IMR-90 (cell line): Measurements from ENCODE around the gene STRN4. TPM values are rescaled to one million over a fixed set of nuclear protein-coding genes. Genes with fewer than 3 reads are reported as not detected.

Experiments used
- ATAC-seq: fragments of 200-7000 bp; cut with Tn5 transposase; 2 replicates; pipeline ENCODE4 v1.9.1; 2020; ENCODE audit warnings: low read depth, mild to moderate bottlenecking, moderate library complexity
- BruUV-seq: library from RNA; stranded (reverse); fragments of 400-500 nt; replicated peaks from 2 replicates; lab custom pipeline; 2021; lab: Mats Ljungman, UMichigan
- CTCF ChIA-PET: fragments of 300-600 bp; formaldehyde crosslinking; extraction: SDS; loops from one replicate; lab custom pipeline; 2021; ENCODE audit warnings: antibody characterized with exemption; lab: Yijun Ruan, JAX
- POLR2A ChIA-PET: fragments of 300-600 bp; sonication (Branson Sonifier 250); formaldehyde crosslinking; loops from one replicate; lab custom pipeline; 2022; ENCODE audit warnings: antibody characterized with exemption; ENCODE audit not compliant: unreplicated experiment; lab: Charles Lee
- DNase-seq: peaks from one replicate; pipeline ENCODE4 v3.0.0; 2013
- H2AFZ ChIP-seq: replicated peaks from 2 replicates; pipeline ENCODE3; 2013; ENCODE audit warnings: low read length, mild to moderate bottlenecking; ENCODE audit not compliant: poor library complexity
- H2AK5ac ChIP-seq: 2 replicates; pipeline ENCODE4 v1.6.1; 2013; ENCODE audit warnings: low read depth, low read length, inconsistent platforms
- H2AK9ac ChIP-seq: replicated peaks from 2 replicates; pipeline ENCODE3; 2013; ENCODE audit warnings: mild to moderate bottlenecking, low read depth, low read length, moderate library complexity; ENCODE audit not compliant: poor library complexity
- H2BK120ac ChIP-seq: 2 replicates; pipeline ENCODE4 v1.6.1; 2013; ENCODE audit warnings: low read depth, low read length, inconsistent platforms
- H2BK15ac ChIP-seq: 3 replicates; pipeline ENCODE4 v1.6.1; 2013; ENCODE audit warnings: low read depth, low read length, inconsistent platforms
- H2BK20ac ChIP-seq: 2 replicates; pipeline ENCODE4 v1.6.1; 2013; ENCODE audit warnings: low read depth, mild to moderate bottlenecking, inconsistent platforms, low read length, moderate library complexity
- H2BK5ac ChIP-seq: 2 replicates; pipeline ENCODE4 v1.6.1; 2013; ENCODE audit warnings: mild to moderate bottlenecking, low read depth, low read length, inconsistent platforms; ENCODE audit not compliant: poor library complexity, severe bottlenecking
- H3K14ac ChIP-seq: replicated peaks from 2 replicates; pipeline ENCODE4 v1.6.1; 2013; ENCODE audit warnings: low read depth, low read length, inconsistent platforms
- H3K18ac ChIP-seq: 2 replicates; pipeline ENCODE4 v1.6.1; 2013; ENCODE audit warnings: low read depth, low read length, control low read depth
- H3K23ac ChIP-seq: 2 replicates; pipeline ENCODE4 v1.6.1; 2013; ENCODE audit warnings: low read depth, low read length, inconsistent platforms
- H3K27ac ChIP-seq: 2 replicates; pipeline ENCODE4 v1.5.1; 2013; ENCODE audit warnings: mild to moderate bottlenecking, control low read depth, low read length; ENCODE audit not compliant: insufficient read depth
- H3K27me3 ChIP-seq: 2 replicates; pipeline ENCODE4 v1.6.1; 2013; ENCODE audit warnings: low read length; ENCODE audit not compliant: control insufficient read depth, insufficient read depth
- H3K36me3 ChIP-seq: 2 replicates; pipeline ENCODE4 v1.6.1; 2013; ENCODE audit warnings: low read length, mixed read lengths; ENCODE audit not compliant: control insufficient read depth, insufficient read depth
- H3K4ac ChIP-seq: 2 replicates; pipeline ENCODE4 v1.6.1; 2013; ENCODE audit warnings: low read depth, low read length, inconsistent platforms
- H3K4me1 ChIP-seq: 2 replicates; pipeline ENCODE4 v1.6.1; 2013; ENCODE audit warnings: low read length, mixed read lengths; ENCODE audit not compliant: control insufficient read depth, insufficient read depth
- H3K4me2 ChIP-seq: 2 replicates; pipeline ENCODE4 v1.6.1; 2013; ENCODE audit warnings: low read depth, mild to moderate bottlenecking, control low read depth, low read length, moderate library complexity
- H3K4me3 ChIP-seq: 2 replicates; pipeline ENCODE4 v1.5.1; 2013; ENCODE audit warnings: low read depth, mild to moderate bottlenecking, control low read depth, low read length, moderate library complexity; ENCODE audit not compliant: insufficient read depth
- H3K56ac ChIP-seq: 2 replicates; pipeline ENCODE4 v1.6.1; 2013; ENCODE audit warnings: low read length, inconsistent platforms; ENCODE audit not compliant: insufficient read depth; ENCODE audit errors: extremely low read depth
- H3K79me1 ChIP-seq, 2 experiments: 2 replicates each; pipeline ENCODE4 v1.6.1; 2013; ENCODE audit warnings: low read length in 2 of 2, inconsistent platforms in 1 of 2, low read depth in 1 of 2
- H3K9ac ChIP-seq: 2 replicates; pipeline ENCODE4 v1.6.1; 2013; ENCODE audit warnings: low read depth, low read length, control low read depth
- H3K9me1 ChIP-seq: 2 replicates; pipeline ENCODE4 v1.6.1; 2013; ENCODE audit warnings: low read length, inconsistent platforms; ENCODE audit not compliant: insufficient read depth
- H3K9me3 ChIP-seq: 2 replicates; pipeline ENCODE4 v1.6.1; 2013; ENCODE audit warnings: low read length; ENCODE audit not compliant: control insufficient read depth, insufficient read depth
- H4K20me1 ChIP-seq: 2 replicates; pipeline ENCODE4 v1.6.1; 2013; ENCODE audit warnings: low read length, inconsistent platforms; ENCODE audit not compliant: insufficient read depth
- H4K5ac ChIP-seq: 2 replicates; pipeline ENCODE4 v1.6.1; 2013; ENCODE audit warnings: mild to moderate bottlenecking, low read depth, low read length, control low read depth
- H4K8ac ChIP-seq, 2 experiments: 2 replicates each; pipeline ENCODE4 v1.6.1; 2013; ENCODE audit warnings: low read depth in 2 of 2, low read length in 2 of 2, control low read depth in 1 of 2, inconsistent platforms in 1 of 2
- H4K91ac ChIP-seq: 2 replicates; pipeline ENCODE4 v1.6.1; 2013; ENCODE audit warnings: low read depth, low read length, inconsistent platforms; ENCODE audit not compliant: insufficient read depth
- BHLHE40 ChIP-seq: fragments of 150-350 bp; IDR thresholded peaks from 2 replicates; pipeline ENCODE4 v1.6.1; 2016; ENCODE audit warnings: mild to moderate bottlenecking, low read depth, low read length
- CEBPB ChIP-seq: IDR thresholded peaks from 2 replicates; pipeline ENCODE4 v1.6.1; 2012; ENCODE audit warnings: low read depth, low read length, improper control_type of control experiment
- CHD1 ChIP-seq: IDR thresholded peaks from 2 replicates; pipeline ENCODE4 v1.6.1; 2012; ENCODE audit warnings: low read depth, low read length, improper control_type of control experiment
- FOS ChIP-seq: fragments of 150-350 bp; IDR thresholded peaks from 2 replicates; pipeline ENCODE4 v1.6.1; 2016; ENCODE audit warnings: low read depth, low read length
- MAFK ChIP-seq: IDR thresholded peaks from 2 replicates; pipeline ENCODE4 v1.6.1; 2012; ENCODE audit warnings: low read depth, low read length, improper control_type of control experiment
- MAZ ChIP-seq: IDR thresholded peaks from 2 replicates; pipeline ENCODE4 v1.6.1; 2012; ENCODE audit warnings: low read depth, mild to moderate bottlenecking, low read length, improper control_type of control experiment, moderate library complexity, borderline replicate concordance
- MXI1 ChIP-seq: IDR thresholded peaks from 2 replicates; pipeline ENCODE4 v1.6.1; 2012; ENCODE audit warnings: low read depth, mild to moderate bottlenecking, low read length, moderate library complexity, borderline replicate concordance
- NFE2L2 ChIP-seq: fragments of 150-350 bp; IDR thresholded peaks from 2 replicates; pipeline ENCODE4 v1.6.1; 2016; ENCODE audit warnings: low read depth, mild to moderate bottlenecking, low read length
- POLR2A ChIP-seq: IDR thresholded peaks from 2 replicates; pipeline ENCODE4 v1.6.1; 2012; ENCODE audit warnings: mild to moderate bottlenecking, low read depth, low read length
- RAD21 ChIP-seq: IDR thresholded peaks from 2 replicates; pipeline ENCODE4 v1.6.1; 2012; ENCODE audit warnings: low read length, improper control_type of control experiment
- RCOR1 ChIP-seq: IDR thresholded peaks from 2 replicates; pipeline ENCODE4 v1.6.1; 2012; ENCODE audit warnings: mild to moderate bottlenecking, low read length, improper control_type of control experiment; ENCODE audit not compliant: insufficient replicate concordance
- RFX5 ChIP-seq: IDR thresholded peaks from 2 replicates; pipeline ENCODE4 v1.8.0; 2012; ENCODE audit warnings: low read depth, mild to moderate bottlenecking, low read length, moderate library complexity
- SMC3 ChIP-seq: fragments of 150-350 bp; IDR thresholded peaks from 2 replicates; pipeline ENCODE4 v1.6.1; 2016; ENCODE audit warnings: low read depth, mild to moderate bottlenecking, antibody characterized with exemption, low read length, moderate library complexity
- WGBS, 2 experiments: methylation state at CpG; one replicate each; pipeline versions ENCODE4 v1.1.5 to v1.1.7; 2013; ENCODE audit warnings: missing lambda C conversion rate in 2 of 2; ENCODE audit not compliant: insufficient read length in 1 of 2; ENCODE audit errors: extremely low coverage in 2 of 2; 5-methylcytosine and 5-hydroxymethylcytosine counted together
- dilution Hi-C: fragments of 300-500 bp; cut with HindIII; formaldehyde crosslinking; loops from one replicate; pipeline ENCODE4 v1.14.3; 2018; ENCODE audit warnings: low sequenced_read_pairs; ENCODE audit not compliant: unreplicated experiment
- in situ Hi-C: fragments of 300-500 bp; cut with MboI; formaldehyde crosslinking; loops from 3 replicates; pipeline ENCODE4 v1.14.3; 2019; ENCODE audit warnings: low sequenced_read_pairs, inconsistent platforms, mixed read lengths
- intact Hi-C: fragments of 100-400 bp; cut with micrococcal nuclease; formaldehyde crosslinking; loops from 2 replicates; pipeline ENCODE4 v1.10.0; 2022
- polyA plus RNA-seq, 3 experiments: library from polyadenylated mRNA; depleted of rRNA; stranded (reverse); fragments of >200 nt; gene quantifications; 2 replicates each; pipeline ENCODE4 v1.2.3, GENCODE V29; 2012; ENCODE audit warnings: low replicate concordance in 1 of 3
- total RNA-seq: library from RNA; depleted of rRNA; stranded (reverse); fragments of >200 nt; gene quantifications from 2 replicates; pipeline ENCODE4 v1.2.3, GENCODE V29; 2012
- TF ChIP-seq, protein P1 (sequence below): conservative IDR thresholded peaks from 2 replicates; pipeline ENCODE4 v1.5.1; 2012; ENCODE audit warnings: mild to moderate bottlenecking, low read depth, low read length, improper control_type of control experiment
- TF ChIP-seq, protein P2 (sequence below): fragments of 150-350 bp; IDR thresholded peaks from 2 replicates; pipeline ENCODE4 v1.6.1; 2016; ENCODE audit warnings: low read depth, mild to moderate bottlenecking, low read length, moderate library complexity, borderline replicate concordance
- TF ChIP-seq, protein P3 (sequence below): fragments of 150-350 bp; IDR thresholded peaks from 2 replicates; pipeline ENCODE4 v1.6.1; 2017; ENCODE audit warnings: mild to moderate bottlenecking, antibody characterized with exemption, low read length, low read depth

The STRN4 gene
- total and polyA plus RNA-seq, 2 of the 4 experiments (the other 2 are of a cell fraction), result 36.7 to 112 TPM

DNA sequence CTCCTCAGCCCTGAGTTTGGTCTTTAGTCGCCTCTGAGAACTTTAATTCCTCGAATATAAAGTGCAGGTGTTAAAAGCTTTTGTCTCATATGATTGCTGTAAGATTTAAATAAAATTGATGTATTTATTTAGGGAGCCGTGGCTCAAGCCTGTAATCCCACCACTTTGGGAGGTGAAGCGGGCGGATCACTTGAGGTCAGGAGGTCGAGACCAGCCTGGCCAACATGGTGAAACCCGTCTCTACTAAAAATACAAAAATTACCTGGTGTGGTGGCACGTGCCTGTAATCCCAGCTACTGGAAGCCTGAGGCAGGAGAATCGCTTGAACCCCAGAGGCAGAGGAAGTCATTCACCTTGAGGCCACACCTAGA lies 42.7 kb upstream of the STRN4 start:
- in situ Hi-C loops, result loop anchor here (10.0 kb wide), 1 partner anchor 56 kb away; no protein-coding TSS in a partner anchor
- peaks cover 19% of the 10 kb centered on the region for H3K9me1 ChIP-seq
- no peak overlapping the region for H3K27ac ChIP-seq
- peak overlapping the region; percentile 35 for H2AFZ ChIP-seq
- peak overlapping the region in 1 of 2 experiments; percentile 64; a peak in 2 of 4 replicates for H4K8ac ChIP-seq
- 48% methylated on average over 4 of the region's 9 CpGs; no CpG with 5 or more reads in 1 of the 2 experiments for WGBS, 2 experiments
- no peak overlapping the region for H2BK120ac ChIP-seq
- H3K4me1 ChIP-seq, result peaks cover 13% of the 10 kb centered on the region
- no peak for DNase-seq
- peaks cover 14% of the 10 kb centered on the region for H3K36me3 ChIP-seq
- no TSS peak for BruUV-seq
- no peak for ATAC-seq
- no peak overlapping the region for H4K5ac ChIP-seq
- H3K27me3 ChIP-seq, result no peaks in the 10 kb centered on the region
- no peak overlapping the region for H2AK9ac ChIP-seq
- 0 out of 2 replicates have a peak overlapping the region, but pooled peaks have one; percentile 51 for H3K14ac ChIP-seq
- ChIA-PET CTCF (interaction anchor here (1.1 kb wide), 1 partner anchor 51 kb away, joined by 5 read pairs; no protein-coding TSS in a partner anchor), POLR2A (interaction anchor here (0.6 kb wide), 2 partner anchors 42 to 76 kb away, joined by 3 to 5 read pairs; no protein-coding TSS in a partner anchor)
- H3K4ac ChIP-seq, result 0 out of 2 replicates have a peak overlapping the region, but pooled peaks have one; percentile 59
- H3K79me1 ChIP-seq, result peaks cover 4 to 39% of the 10 kb centered on the region in 2 experiments; a peak in 2 of 4 replicates
- peak overlapping the region; percentile 42; the same call in 1 of the 2 replicates for H2AK5ac ChIP-seq
- H3K4me3 ChIP-seq, result no peak overlapping the region
- dilution Hi-C loops, result no loop called here
- peak overlapping the region; percentile 13; the same call in 1 of the 2 replicates for H4K91ac ChIP-seq
- no peak overlapping the region for H2BK5ac ChIP-seq
- intact Hi-C loops, result loop anchor here (1.0 kb wide), 3 partner anchors 41 to 202 kb away; no protein-coding TSS in a partner anchor
- H3K56ac ChIP-seq, result no peak overlapping the region
- no peak overlapping the region for H2BK15ac ChIP-seq
- H3K18ac ChIP-seq, result no peak overlapping the region
- H2BK20ac ChIP-seq, result no peak overlapping the region
- H3K9ac ChIP-seq, result no peak overlapping the region
- H3K9me3 ChIP-seq, result no peaks in the 10 kb centered on the region
- TF ChIP-seq MXI1 (no peak), RAD21 (no peak), MAZ (no peak), MAFK (no peak), SMC3 (no peak), NFE2L2 (no peak), CEBPB (no peak), CHD1 (no peak), RFX5 (no peak), POLR2A (no peak), FOS (no peak), RCOR1 (no peak), BHLHE40 (no peak)
- TF ChIP-seq, protein P1, sequence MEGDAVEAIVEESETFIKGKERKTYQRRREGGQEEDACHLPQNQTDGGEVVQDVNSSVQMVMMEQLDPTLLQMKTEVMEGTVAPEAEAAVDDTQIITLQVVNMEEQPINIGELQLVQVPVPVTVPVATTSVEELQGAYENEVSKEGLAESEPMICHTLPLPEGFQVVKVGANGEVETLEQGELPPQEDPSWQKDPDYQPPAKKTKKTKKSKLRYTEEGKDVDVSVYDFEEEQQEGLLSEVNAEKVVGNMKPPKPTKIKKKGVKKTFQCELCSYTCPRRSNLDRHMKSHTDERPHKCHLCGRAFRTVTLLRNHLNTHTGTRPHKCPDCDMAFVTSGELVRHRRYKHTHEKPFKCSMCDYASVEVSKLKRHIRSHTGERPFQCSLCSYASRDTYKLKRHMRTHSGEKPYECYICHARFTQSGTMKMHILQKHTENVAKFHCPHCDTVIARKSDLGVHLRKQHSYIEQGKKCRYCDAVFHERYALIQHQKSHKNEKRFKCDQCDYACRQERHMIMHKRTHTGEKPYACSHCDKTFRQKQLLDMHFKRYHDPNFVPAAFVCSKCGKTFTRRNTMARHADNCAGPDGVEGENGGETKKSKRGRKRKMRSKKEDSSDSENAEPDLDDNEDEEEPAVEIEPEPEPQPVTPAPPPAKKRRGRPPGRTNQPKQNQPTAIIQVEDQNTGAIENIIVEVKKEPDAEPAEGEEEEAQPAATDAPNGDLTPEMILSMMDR, result no peak
- TF ChIP-seq, protein P2, sequence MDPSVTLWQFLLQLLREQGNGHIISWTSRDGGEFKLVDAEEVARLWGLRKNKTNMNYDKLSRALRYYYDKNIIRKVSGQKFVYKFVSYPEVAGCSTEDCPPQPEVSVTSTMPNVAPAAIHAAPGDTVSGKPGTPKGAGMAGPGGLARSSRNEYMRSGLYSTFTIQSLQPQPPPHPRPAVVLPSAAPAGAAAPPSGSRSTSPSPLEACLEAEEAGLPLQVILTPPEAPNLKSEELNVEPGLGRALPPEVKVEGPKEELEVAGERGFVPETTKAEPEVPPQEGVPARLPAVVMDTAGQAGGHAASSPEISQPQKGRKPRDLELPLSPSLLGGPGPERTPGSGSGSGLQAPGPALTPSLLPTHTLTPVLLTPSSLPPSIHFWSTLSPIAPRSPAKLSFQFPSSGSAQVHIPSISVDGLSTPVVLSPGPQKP, result no peak
- TF ChIP-seq, protein P3, sequence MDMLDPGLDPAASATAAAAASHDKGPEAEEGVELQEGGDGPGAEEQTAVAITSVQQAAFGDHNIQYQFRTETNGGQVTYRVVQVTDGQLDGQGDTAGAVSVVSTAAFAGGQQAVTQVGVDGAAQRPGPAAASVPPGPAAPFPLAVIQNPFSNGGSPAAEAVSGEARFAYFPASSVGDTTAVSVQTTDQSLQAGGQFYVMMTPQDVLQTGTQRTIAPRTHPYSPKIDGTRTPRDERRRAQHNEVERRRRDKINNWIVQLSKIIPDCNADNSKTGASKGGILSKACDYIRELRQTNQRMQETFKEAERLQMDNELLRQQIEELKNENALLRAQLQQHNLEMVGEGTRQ, result no peak
- peaks cover 33% of the 10 kb centered on the region for H4K20me1 ChIP-seq
- H3K4me2 ChIP-seq, result peak overlapping the region; percentile 68
- H3K23ac ChIP-seq, result no peak overlapping the region
